GM06990 (cell line): ENCODE data around the gene ATG4A.

Experiments used
- DNase-seq: peaks from one replicate; pipeline ENCODE4 v3.0.0-alpha.2; 2011; ENCODE audit not compliant: insufficient read length; ENCODE audit errors: extremely low read depth
- H3K27me3 ChIP-seq: replicated peaks from 2 replicates; pipeline ENCODE4 v1.6.0; 2011; ENCODE audit warnings: low read length; ENCODE audit not compliant: control insufficient read depth, insufficient read depth
- H3K36me3 ChIP-seq: 2 replicates; pipeline ENCODE4 v1.5.1; 2011; ENCODE audit warnings: low read length; ENCODE audit not compliant: control insufficient read depth, insufficient read depth
- H3K4me3 ChIP-seq: replicated peaks from 2 replicates; pipeline ENCODE4 v1.5.1; 2011; ENCODE audit warnings: low read depth, mild to moderate bottlenecking, control low read depth, low read length
- TF ChIP-seq, protein P1 (sequence below): IDR thresholded peaks from 2 replicates; pipeline ENCODE4 v1.5.1; 2011; ENCODE audit warnings: low read length, control low read depth, mild to moderate bottlenecking, inconsistent platforms; ENCODE audit not compliant: insufficient read depth, poor library complexity, severe bottlenecking

The ATG4A gene

DNA sequence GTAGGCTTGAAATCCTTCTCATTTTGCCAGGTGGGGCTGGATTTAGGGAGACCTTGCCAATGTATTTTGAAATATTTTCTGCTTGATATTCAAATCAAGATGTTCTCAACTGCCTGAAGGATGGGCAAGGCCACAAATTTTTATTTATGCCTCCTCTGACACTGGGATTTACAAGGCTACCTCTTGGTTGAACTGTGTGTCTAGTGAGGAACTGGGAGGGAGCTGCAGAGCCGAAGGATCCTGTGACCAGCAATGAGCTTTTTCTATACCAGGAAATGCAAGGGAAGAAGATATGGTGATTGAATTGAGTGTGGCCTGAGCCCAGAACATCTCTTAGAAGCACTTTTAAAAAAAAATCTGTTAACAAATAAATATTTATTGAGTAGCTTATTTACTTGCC lies 31.8 kb upstream of the ATG4A start:
- Histone ChIP-seq H3K36me3 (no peaks in the 10 kb centered on the region), H3K27me3 (no peaks in the 10 kb centered on the region), H3K4me3 (no peak overlapping the region)
- no peak for DNase-seq
- TF ChIP-seq, protein P1, sequence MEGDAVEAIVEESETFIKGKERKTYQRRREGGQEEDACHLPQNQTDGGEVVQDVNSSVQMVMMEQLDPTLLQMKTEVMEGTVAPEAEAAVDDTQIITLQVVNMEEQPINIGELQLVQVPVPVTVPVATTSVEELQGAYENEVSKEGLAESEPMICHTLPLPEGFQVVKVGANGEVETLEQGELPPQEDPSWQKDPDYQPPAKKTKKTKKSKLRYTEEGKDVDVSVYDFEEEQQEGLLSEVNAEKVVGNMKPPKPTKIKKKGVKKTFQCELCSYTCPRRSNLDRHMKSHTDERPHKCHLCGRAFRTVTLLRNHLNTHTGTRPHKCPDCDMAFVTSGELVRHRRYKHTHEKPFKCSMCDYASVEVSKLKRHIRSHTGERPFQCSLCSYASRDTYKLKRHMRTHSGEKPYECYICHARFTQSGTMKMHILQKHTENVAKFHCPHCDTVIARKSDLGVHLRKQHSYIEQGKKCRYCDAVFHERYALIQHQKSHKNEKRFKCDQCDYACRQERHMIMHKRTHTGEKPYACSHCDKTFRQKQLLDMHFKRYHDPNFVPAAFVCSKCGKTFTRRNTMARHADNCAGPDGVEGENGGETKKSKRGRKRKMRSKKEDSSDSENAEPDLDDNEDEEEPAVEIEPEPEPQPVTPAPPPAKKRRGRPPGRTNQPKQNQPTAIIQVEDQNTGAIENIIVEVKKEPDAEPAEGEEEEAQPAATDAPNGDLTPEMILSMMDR: no peak

DNA sequence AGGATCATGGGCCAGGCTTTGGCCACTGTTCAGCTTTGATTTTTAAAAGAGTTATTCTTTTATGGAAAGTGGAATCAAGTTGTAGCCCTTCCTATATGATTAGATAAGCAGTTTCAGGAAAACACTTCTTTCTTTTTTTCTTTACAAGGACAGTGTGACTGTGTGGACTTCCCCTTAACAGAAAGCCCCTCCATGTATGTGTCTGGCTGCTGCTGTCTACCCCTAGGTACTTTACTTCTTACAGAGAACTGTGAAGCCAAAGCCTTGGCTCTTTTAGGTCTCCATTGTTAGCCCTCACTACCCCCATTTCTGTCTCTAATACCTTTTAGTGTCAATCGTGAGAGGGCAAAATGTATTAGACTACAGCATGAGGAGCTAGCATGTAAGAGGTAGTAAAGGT lies 27.6 kb upstream of the ATG4A start:
- TF ChIP-seq, protein P1: no peak

DNA sequence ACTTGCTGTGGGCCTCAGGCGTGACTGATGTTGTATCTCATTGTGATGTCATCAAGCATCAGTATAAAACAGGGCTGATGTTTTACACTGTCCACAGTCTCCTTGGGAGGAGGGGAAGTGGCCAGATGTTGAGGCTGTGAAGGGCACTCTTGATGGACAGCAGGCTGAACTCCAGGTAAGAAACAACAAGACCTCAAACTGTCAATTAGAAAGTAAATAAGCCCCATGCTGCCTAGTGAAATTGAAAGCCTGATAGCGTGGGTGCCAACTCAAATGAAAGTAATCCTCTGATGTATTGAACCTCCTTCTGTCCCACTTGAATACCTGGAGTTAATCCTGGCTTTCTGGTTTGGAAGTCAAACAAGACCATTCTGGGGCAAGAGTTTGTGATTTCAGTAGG lies 27.0 kb upstream of the ATG4A start:
- H3K36me3 ChIP-seq: no peaks in the 10 kb centered on the region
- TF ChIP-seq, protein P1: no peak
- no peaks in the 10 kb centered on the region for H3K27me3 ChIP-seq
- H3K4me3 ChIP-seq: no peak overlapping the region
- DNase-seq: no peak

More for the DNA sequence above, 27.6 kb upstream of the ATG4A start:
- H3K36me3 ChIP-seq: no peaks in the 10 kb centered on the region
- no peaks in the 10 kb centered on the region for H3K27me3 ChIP-seq
- no peak for DNase-seq
- no peak overlapping the region for H3K4me3 ChIP-seq

DNA sequence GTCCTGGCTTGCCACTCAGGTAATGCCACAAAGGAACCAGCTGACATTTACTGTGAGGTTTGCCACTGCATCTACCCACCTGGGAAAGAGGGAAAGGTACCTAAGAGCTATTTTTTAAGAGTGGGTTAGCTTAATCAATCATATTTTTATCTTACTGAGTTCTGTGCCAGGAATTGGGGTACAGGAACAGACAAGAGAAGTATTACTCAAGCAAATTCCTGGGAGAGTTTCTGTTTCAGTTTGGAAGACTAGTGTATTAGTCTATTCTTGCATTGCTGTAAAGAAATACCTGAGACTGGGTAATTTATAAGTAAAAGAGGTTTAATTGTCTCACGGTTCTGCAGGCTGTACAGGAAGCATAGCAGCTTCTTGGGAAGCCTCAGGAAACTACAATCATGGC lies 23.5 kb upstream of the ATG4A start:
- DNase-seq: no peak
- Histone ChIP-seq H3K36me3 (no peaks in the 10 kb centered on the region), H3K4me3 (no peak overlapping the region), H3K27me3 (no peaks in the 10 kb centered on the region; the same call in 1 of the 2 replicates)
- TF ChIP-seq, protein P1: no peak

DNA sequence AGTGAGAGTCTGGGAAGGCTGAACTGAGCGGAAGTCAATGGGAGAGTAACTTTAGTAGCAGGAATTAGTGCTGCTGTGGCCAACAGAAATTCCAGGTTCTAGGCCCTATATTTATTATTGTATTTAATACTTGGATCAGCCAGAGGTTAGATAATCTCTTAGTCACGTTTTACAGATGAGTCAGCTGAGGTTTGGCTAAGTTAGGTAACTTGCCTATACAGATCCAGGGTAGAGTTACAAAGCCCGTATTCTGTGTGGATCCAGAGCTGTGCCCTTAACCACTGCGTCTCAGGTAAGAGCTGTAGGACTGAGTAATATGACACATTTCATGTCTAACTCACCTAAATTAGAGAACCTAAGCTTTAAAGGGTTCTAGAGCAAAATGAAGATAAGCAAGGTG lies 20.7 kb upstream of the ATG4A start:
- no peak for DNase-seq
- no peak overlapping the region for H3K4me3 ChIP-seq
- no peaks in the 10 kb centered on the region for H3K36me3 ChIP-seq
- H3K27me3 ChIP-seq: no peaks in the 10 kb centered on the region; the same call in 1 of the 2 replicates
- TF ChIP-seq, protein P1: no peak

DNA sequence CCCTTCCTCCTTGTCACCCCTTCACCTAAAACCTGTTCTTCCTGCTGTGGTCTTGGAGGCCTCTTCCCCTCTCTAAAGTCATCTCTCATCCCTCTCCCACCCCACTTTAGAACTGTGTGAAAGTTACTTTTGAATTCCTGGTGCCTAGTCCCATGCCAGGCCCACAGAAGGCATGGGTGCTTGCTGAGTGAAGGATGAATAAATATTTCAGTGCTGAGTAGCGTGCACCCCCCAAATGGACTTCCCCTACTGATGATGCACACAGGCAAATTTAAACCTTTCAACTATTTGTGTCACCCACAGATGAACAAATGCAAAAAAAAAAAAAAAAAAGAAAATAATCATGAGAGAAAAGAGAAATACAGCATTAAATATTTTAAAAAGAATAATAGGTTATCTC lies 20.0 kb upstream of the ATG4A start:
- DNase-seq: no peak
- Histone ChIP-seq H3K27me3 (no peaks in the 10 kb centered on the region; the same call in 1 of the 2 replicates), H3K4me3 (no peak overlapping the region), H3K36me3 (no peaks in the 10 kb centered on the region)
- TF ChIP-seq, protein P1: no peak
